Tibial artery (tissue), 4 donors: ENCODE measurements around the gene CACNA1C.

Experiments
- DNase-seq, 2 donors: peaks; one replicate each; pipeline ENCODE4 v3.0.0-alpha.2; 2019
- H3K27ac ChIP-seq, 2 donors: fragments of 200-600 bp; sonication (generic) in 1 of 2; 1 replicate in 1 of 2; 2 replicates in 1 of 2; pipeline ENCODE4 v1.5.1; 2018 to 2019; ENCODE audit warnings: mild to moderate bottlenecking in 1 of 2
- H3K27me3 ChIP-seq, 2 donors: fragments of 200-600 bp; sonication (generic) in 1 of 2; one replicate each; pipeline versions ENCODE4 v1.5.1 to v1.6.0; 2016 to 2019
- H3K36me3 ChIP-seq, 3 donors: fragments of 200-600 bp; sonication (generic) in 2 of 3; one replicate each; pipeline ENCODE4 v1.5.1; 2016 to 2019; ENCODE audit warnings: mild to moderate bottlenecking in 2 of 3
- H3K4me1 ChIP-seq, 4 donors: fragments of 200-600 bp; sonication (generic) in 2 of 4; 1 replicate in 3 of 4; 2 replicates in 1 of 4; pipeline ENCODE4 v1.5.1; 2016 to 2019
- H3K4me3 ChIP-seq, 2 donors: fragments of 200-600 bp; sonication (generic) in 1 of 2; 1 replicate in 1 of 2; 2 replicates in 1 of 2; pipeline ENCODE4 v1.5.1; 2018 to 2019; ENCODE audit warnings: mild to moderate bottlenecking in 2 of 2
- H3K9me3 ChIP-seq, 3 donors: fragments of 200-600 bp; sonication (generic) in 1 of 3; one replicate each; pipeline ENCODE4 v1.5.1; 2016 to 2019
- intact Hi-C: fragments of 100-400 bp; cut with DNase I; formaldehyde crosslinking; loops from one replicate; pipeline ENCODE4 v1.15.0; 2023; ENCODE audit warnings: low total_unique reads
- TF ChIP-seq, protein P1 (sequence below), 2 experiments: fragments of 200-600 bp in 1 of 2; fragments of 450-650 bp in 1 of 2; IDR thresholded peaks; one replicate each; pipeline ENCODE4 v1.5.1; 2017 to 2019; ENCODE audit warnings: antibody characterized with exemption in 2 of 2, mild to moderate bottlenecking in 1 of 2, moderate library complexity in 1 of 2

Gene CACNA1C

DNA sequence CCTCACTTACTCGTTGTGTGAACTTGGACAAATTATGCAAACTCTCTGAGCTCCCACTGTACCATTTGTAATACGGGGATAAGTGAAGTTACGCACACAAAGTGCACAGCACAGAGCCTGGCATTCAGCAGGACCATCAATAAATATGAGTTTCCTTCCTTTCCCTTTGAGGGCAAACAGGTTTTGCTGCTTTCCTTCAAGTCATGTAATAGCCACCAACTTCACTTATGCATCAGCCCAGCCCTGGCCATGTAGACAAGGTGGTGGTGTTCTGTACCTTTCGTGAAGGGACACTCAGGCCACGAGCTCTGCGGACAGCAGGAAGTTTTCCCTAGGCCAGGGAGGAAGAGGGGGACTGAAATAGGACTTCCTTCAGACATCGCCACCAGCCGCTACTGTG, 272.7 kb downstream of the CACNA1C start:
- Histone ChIP-seq H3K36me3 (no peaks in the 10 kb centered on the region), H3K27me3 (no peaks in the 10 kb centered on the region), H3K9me3 (no peaks in the 10 kb centered on the region), H3K4me1 (peaks cover 8 to 73% (median 38%) of the 10 kb centered on the region in 4 donors), H3K27ac (peak overlapping the region; percentile 70 to 73), H3K4me3 (no peak overlapping the region)
- intact Hi-C loops: no loop called here
- no peak for DNase-seq
- TF ChIP-seq, protein P1, sequence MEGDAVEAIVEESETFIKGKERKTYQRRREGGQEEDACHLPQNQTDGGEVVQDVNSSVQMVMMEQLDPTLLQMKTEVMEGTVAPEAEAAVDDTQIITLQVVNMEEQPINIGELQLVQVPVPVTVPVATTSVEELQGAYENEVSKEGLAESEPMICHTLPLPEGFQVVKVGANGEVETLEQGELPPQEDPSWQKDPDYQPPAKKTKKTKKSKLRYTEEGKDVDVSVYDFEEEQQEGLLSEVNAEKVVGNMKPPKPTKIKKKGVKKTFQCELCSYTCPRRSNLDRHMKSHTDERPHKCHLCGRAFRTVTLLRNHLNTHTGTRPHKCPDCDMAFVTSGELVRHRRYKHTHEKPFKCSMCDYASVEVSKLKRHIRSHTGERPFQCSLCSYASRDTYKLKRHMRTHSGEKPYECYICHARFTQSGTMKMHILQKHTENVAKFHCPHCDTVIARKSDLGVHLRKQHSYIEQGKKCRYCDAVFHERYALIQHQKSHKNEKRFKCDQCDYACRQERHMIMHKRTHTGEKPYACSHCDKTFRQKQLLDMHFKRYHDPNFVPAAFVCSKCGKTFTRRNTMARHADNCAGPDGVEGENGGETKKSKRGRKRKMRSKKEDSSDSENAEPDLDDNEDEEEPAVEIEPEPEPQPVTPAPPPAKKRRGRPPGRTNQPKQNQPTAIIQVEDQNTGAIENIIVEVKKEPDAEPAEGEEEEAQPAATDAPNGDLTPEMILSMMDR (IDR thresholded peaks at IDR 0.05): no peak

DNA sequence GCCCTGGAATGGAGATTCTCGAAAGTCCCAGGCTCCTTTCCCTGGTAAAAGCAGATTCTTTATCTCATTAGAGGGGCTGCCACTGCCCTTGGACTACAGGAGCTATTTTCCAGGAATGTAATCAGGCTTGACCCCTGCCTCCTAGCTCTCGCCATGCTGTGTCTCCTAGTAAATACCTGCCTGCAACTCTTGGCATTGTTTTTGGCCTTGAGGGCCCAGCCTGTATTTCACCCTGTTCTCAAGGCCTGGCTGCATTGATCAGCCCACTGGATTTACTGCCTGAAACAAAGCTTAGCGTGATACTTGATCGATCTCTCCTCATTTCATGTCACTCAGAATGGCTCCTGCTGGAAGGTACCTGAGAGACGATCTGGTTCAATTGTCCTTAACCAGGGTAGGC, 273.7 kb downstream of the CACNA1C start:
- DNase-seq: no peak
- Histone ChIP-seq H3K36me3 (no peaks in the 10 kb centered on the region), H3K27ac (peak overlapping the region; percentile 70 to 73), H3K4me3 (no peak overlapping the region), H3K27me3 (no peaks in the 10 kb centered on the region), H3K4me1 (peaks cover 8 to 72% (median 38%) of the 10 kb centered on the region in 4 donors), H3K9me3 (no peaks in the 10 kb centered on the region)
- intact Hi-C loops: no loop called here
- TF ChIP-seq, protein P1 (IDR thresholded peaks at IDR 0.05): no peak

DNA sequence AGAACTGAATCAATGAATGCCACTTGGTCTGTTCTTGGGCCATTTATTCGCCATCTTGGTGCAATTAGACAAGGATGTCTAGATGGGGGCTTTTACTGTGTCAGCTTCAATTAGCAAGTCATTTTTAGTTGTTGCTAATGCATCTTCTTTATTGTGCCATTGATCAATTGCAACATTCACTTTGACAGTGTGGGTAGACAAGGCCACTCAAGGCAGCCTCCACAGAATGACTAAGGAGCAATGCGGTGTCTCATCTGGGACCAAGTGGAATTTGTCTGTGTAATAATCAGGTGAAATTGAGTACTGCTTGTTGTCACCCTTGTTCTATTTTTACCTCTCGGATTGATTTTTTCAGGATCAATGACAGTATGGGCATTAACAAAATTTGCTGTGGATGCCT, 275.9 kb downstream of the CACNA1C start:
- no peak overlapping the region for H3K4me3 ChIP-seq
- peaks cover 8 to 72% (median 41%) of the 10 kb centered on the region in 4 donors for H3K4me1 ChIP-seq
- no peaks in the 10 kb centered on the region for H3K9me3 ChIP-seq
- intact Hi-C loops: no loop called here
- no peak for DNase-seq
- H3K36me3 ChIP-seq: no peaks in the 10 kb centered on the region
- TF ChIP-seq, protein P1 (IDR thresholded peaks at IDR 0.05): no peak
- no peak overlapping the region for H3K27ac ChIP-seq
- no peaks in the 10 kb centered on the region for H3K27me3 ChIP-seq

DNA sequence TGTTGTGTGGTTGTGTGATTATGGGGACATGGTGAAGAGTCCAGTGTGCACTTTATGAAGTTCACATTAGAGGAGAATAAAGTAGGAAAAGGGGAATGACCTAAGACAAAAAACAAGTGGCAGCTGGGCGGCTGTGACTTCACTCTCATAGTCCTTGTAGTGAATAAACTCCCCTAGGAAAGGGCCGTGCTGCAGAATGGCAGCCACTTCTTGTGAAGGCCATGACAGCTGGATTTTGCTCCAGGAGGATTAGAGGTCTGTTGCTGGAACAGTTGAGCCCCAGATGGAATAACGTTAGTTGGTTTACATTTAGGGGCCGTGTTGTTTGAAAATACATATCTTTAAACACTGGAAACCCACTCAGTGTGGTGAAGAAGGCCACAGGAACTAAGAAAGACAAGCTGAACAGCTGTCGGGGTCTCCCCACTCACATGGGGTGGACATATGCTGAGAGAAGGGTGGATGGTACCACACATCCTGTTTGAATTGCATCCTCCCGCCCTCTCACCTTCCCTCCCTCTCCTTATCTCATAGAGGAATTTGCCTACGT, 276.9 kb downstream of the CACNA1C start:
- peak in 1 of 2 donors; percentile 12 for DNase-seq
- TF ChIP-seq, protein P1 (IDR thresholded peaks at IDR 0.05): no peak
- Histone ChIP-seq H3K9me3 (no peaks in the 10 kb centered on the region), H3K4me1 (peaks cover 0 to 72% (median 32%) of the 10 kb centered on the region in 4 donors), H3K27me3 (no peaks in the 10 kb centered on the region), H3K36me3 (no peaks in the 10 kb centered on the region), H3K27ac (no peak overlapping the region), H3K4me3 (no peak overlapping the region)
- intact Hi-C loops: no loop called here

DNA sequence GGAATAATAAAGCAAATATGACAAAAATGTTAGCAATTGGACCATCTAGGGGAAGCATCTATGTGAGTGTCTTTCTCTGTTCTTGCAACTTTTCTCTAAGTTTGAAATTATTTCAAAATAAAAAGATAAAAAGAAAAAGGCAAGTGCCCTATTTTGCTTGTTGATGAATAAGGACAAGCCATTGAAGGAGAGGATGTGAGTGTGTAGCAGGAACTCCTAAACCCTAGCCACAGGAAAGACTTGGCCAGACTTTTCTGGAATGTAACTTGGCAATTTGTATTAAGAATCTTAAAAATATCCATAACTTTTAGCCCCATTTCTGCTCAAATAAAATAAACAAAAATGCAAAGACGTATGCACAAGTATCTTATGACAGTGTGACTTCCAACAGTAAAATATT, 279.4 kb downstream of the CACNA1C start:
- TF ChIP-seq, protein P1 (IDR thresholded peaks at IDR 0.05): no peak
- no peaks in the 10 kb centered on the region for H3K27me3 ChIP-seq
- peak overlapping the region; percentile 88 to 90 for H3K27ac ChIP-seq
- no peak for DNase-seq
- H3K4me3 ChIP-seq: no peak overlapping the region
- H3K4me1 ChIP-seq: peaks cover 0 to 78% (median 37%) of the 10 kb centered on the region in 4 donors
- H3K9me3 ChIP-seq: no peaks in the 10 kb centered on the region
- intact Hi-C loops: no loop called here
- H3K36me3 ChIP-seq: no peaks in the 10 kb centered on the region

DNA sequence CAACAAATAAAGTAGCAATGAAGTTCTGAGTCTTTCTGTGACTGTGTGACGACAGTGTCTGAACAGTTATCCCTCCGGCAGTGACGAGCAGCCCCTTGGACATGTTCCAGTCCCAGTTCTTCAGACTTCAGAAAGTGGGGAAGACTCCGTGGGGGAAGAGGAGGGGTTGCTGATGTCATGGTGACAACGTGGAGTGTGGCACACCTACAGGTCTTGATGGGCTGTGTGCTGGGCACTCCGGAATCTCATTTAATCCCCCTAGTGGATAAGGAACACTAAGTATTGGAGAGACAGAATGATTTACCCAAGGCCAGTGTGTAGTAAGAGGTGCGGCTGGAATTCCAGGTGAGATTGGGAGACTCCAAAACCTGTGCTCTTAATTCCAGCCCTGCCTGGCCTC, 280.2 kb downstream of the CACNA1C start:
- TF ChIP-seq, protein P1 (IDR thresholded peaks at IDR 0.05): no peak
- Histone ChIP-seq H3K4me1 (peaks cover 0 to 85% (median 42%) of the 10 kb centered on the region in 4 donors), H3K27me3 (no peaks in the 10 kb centered on the region), H3K4me3 (no peak overlapping the region), H3K9me3 (no peaks in the 10 kb centered on the region), H3K36me3 (no peaks in the 10 kb centered on the region), H3K27ac (peak overlapping the region; percentile 88 to 90)
- DNase-seq: peak in 1 of 2 donors; percentile 84
- intact Hi-C loops: no loop called here
